Measurements from ENCODE around the gene ZNF22.

The ZNF22 gene

GRCh38 chr10:45015590-45015989 lies 14.9 kb downstream of the ZNF22 start:
- no peak for DNase-seq (ENCODE audit: low read depth)

- DNase-seq (ENCODE audit: low read depth) = peak; percentile 36
Measured at GRCh38 chr10:45023426-45023825, 22.7 kb downstream of the ZNF22 start.

DNA sequence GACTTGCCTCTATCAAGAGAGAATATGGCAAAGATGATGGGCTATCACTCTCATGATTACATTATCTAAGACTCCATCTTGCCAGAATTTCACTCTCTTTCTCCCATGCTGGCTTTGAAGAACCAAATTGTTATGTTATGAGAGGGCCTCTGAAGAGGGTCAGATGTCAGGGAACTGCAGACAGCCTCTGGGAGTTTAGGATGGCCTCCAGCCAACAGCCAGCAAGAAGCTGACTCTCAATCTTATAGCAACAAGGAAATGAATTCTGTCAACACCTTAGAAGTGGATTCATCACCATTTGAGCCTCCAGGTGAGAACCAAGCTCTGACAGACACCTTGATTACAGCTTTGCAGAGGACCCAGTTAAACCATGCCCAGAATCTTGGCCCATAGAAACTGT lies 33.6 kb downstream of the ZNF22 start:
- DNase-seq (ENCODE audit: low read depth) = no peak

DNA sequence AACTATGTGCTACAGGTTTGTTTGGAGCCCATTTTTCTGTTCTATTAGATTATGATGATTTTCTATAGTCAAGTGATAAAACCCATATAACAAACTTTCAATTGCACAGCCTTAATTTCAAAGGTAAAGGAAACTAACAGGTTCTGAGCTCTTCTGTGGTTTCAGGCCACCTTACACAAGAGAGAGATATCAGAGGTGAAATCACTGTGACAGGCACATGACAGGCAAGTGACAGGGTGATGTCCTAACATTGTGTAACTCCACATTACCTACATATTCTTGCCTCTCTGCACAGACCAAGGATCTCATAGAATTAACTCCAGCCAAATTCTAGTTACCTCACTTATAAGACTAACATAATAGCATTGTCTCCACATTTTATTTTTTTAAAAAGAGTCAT lies 35.0 kb downstream of the ZNF22 start:
- DNase-seq (ENCODE audit: low read depth) = no peak

DNA sequence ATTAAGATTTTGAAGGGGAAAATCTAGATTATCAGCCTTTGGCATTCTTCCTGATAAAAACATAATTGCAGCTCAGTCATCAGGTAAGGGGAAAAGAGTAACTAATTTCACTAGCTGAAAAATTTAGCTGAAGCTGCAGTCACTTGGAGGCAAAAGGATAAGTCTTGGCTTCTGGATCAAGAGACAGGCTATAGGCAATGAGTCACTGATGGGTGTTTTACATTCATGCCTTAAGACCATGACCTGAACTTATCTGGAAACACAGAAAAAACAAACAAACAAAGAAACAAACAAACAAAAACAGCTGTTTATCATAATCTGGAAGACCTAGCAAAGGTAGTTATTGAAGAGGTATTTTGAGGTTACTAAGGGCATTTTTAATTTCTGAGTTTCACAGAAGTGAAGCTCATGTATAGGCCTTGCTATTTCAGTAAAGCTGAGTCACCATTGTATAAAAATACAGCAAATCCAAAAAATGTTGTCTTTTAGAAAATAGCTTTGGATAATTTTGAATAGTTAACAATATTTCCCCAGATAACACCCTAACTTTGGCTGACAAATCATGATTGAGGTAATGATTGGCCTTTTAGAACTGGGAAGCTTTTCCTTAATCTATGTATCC lies 40.3 kb downstream of the ZNF22 start:
- DNase-seq (ENCODE audit: low read depth) = peak; percentile 4

DNA sequence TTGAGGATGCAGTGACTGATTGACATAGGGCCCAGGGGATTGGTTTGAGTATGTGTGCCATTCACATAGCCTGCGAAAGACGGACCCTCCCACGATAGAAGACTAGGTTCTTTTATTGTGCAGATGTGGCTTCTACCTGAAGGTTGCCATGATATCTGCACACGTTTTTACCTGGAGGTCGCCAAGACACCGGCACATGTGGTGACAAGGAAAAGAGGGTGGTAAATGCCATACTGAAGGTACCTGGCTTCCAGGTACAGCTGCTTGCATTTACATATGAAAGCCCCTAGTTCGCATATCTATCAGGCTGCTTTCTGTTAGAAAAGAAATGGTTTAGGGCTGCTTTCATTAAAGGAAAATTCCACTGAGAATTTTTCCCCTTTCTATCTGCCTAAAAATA lies 43.6 kb downstream of the ZNF22 start:
- DNase-seq (ENCODE audit: low read depth) = no peak

GRCh38 chr10:45050551-45051235 lies 50.0 kb downstream of the ZNF22 start:
- DNase-seq (ENCODE audit: low read depth) = no peak

- DNase-seq (ENCODE audit: low read depth) = no peak
Measured at GRCh38 chr10:45052700-45053099, 52.0 kb downstream of the ZNF22 start.

- no peak for DNase-seq (ENCODE audit: low read depth)
Measured at GRCh38 chr10:45053569-45054100, 52.9 kb downstream of the ZNF22 start.

Data from ELR (cell line).